WERI-Rb-1 (cell line): ENCODE data around the gene MSLN.

Experiments used
- DNase-seq: peaks from one replicate; pipeline ENCODE4 v3.0.0-alpha.2; 2020
- H3K27ac ChIP-seq: fragments of 250-450 bp; sonication (Bioruptor Pico); 2 replicates; pipeline ENCODE4 v1.5.1; 2020; ENCODE audit warnings: mild to moderate bottlenecking, moderate library complexity
- H3K27me3 ChIP-seq: fragments of 250-450 bp; sonication (Bioruptor Pico); 2 replicates; pipeline ENCODE4 v1.5.1; 2021; ENCODE audit warnings: mild to moderate bottlenecking, low read depth, moderate library complexity; ENCODE audit not compliant: insufficient read depth, severe bottlenecking
- H3K36me3 ChIP-seq: fragments of 250-450 bp; sonication (Bioruptor Pico); 2 replicates; pipeline ENCODE4 v1.5.1; 2020; ENCODE audit warnings: mild to moderate bottlenecking, moderate library complexity
- H3K4me3 ChIP-seq: 2 replicates; pipeline ENCODE4 v1.5.1; 2011; ENCODE audit warnings: low read depth, mild to moderate bottlenecking, control low read depth, low read length
- H3K9me3 ChIP-seq: fragments of 250-450 bp; sonication (Bioruptor Pico); 2 replicates; pipeline ENCODE4 v1.5.1; 2021; ENCODE audit warnings: mild to moderate bottlenecking, moderate library complexity; ENCODE audit not compliant: severe bottlenecking
- TF ChIP-seq, protein P1 (sequence below): IDR thresholded peaks from 2 replicates; pipeline ENCODE4 v1.5.1; 2011; ENCODE audit warnings: low read depth, mild to moderate bottlenecking, control low read depth, inconsistent platforms, low read length

The MSLN gene

DNA sequence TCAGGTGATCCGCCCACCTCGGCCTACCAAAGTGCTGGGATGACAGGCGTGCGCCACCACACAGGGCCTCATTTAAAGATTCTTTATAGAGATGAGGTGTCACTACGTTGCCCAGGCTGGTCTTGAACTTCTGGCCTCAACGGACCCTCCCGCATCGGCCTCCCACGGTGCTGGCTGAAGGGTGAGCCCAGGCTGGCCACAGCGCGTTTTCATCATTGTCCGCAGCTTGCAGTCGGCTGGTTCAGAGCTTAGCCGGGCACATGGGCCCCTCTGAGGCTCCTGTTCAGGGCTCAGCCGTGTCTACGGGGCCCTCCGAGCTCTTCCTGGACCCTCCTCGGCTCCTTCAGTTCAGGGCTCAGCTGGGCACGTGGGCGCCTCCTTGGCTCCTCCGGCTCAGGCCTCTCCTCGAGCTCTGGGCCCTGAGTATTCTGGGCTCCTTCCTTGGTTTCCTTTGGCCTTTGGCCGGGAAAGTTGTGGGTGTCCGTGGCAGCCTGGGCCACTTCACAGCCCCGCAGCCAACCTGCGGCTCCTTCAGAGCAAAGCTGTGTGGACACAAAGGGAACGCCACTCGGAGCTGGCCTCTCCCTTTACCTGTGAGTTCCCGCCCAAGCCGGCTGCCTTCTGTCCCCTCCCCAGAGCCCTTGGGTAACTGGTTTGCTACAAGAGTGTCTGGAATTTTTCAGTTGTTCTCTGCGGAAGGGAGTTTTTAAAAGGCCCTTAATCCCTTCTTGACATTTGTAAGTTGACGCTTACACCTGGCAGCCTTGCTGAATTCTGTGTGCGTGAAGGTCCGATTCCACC lies 1.2 kb upstream of the MSLN start:
- Histone ChIP-seq H3K4me3 (no peak overlapping the region), H3K27ac (no peak overlapping the region; the same call in 1 of the 2 replicates), H3K9me3 (no peaks in the 10 kb centered on the region), H3K36me3 (no peaks in the 10 kb centered on the region), H3K27me3 (no peaks in the 10 kb centered on the region)
- no peak for DNase-seq
- TF ChIP-seq, protein P1, sequence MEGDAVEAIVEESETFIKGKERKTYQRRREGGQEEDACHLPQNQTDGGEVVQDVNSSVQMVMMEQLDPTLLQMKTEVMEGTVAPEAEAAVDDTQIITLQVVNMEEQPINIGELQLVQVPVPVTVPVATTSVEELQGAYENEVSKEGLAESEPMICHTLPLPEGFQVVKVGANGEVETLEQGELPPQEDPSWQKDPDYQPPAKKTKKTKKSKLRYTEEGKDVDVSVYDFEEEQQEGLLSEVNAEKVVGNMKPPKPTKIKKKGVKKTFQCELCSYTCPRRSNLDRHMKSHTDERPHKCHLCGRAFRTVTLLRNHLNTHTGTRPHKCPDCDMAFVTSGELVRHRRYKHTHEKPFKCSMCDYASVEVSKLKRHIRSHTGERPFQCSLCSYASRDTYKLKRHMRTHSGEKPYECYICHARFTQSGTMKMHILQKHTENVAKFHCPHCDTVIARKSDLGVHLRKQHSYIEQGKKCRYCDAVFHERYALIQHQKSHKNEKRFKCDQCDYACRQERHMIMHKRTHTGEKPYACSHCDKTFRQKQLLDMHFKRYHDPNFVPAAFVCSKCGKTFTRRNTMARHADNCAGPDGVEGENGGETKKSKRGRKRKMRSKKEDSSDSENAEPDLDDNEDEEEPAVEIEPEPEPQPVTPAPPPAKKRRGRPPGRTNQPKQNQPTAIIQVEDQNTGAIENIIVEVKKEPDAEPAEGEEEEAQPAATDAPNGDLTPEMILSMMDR = no peak

DNA sequence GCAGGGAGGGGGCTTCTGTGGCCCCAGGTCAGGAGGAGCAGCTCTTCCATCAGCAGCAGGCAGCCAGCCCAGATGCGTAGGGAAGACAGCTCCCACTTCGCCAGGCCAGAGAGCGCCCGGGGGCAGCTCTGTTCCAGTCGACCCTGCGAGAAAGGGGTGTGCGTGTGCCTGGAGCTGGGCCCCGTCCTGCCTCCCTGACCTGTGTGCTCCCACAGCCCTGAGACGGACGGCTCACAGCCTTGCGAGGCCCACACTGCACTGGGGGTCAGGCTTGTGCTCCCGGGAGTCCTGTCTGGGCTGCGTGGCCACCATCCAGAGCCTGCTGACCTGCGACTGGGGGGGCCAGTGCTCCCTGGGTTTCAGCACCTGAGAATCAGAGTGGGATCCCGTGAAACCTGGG lies 469 bp upstream of the MSLN start:
- Histone ChIP-seq H3K27ac (no peak overlapping the region), H3K4me3 (no peak overlapping the region), H3K27me3 (no peaks in the 10 kb centered on the region), H3K9me3 (no peaks in the 10 kb centered on the region), H3K36me3 (no peaks in the 10 kb centered on the region)
- TF ChIP-seq, protein P1 = no peak
- no peak for DNase-seq

DNA sequence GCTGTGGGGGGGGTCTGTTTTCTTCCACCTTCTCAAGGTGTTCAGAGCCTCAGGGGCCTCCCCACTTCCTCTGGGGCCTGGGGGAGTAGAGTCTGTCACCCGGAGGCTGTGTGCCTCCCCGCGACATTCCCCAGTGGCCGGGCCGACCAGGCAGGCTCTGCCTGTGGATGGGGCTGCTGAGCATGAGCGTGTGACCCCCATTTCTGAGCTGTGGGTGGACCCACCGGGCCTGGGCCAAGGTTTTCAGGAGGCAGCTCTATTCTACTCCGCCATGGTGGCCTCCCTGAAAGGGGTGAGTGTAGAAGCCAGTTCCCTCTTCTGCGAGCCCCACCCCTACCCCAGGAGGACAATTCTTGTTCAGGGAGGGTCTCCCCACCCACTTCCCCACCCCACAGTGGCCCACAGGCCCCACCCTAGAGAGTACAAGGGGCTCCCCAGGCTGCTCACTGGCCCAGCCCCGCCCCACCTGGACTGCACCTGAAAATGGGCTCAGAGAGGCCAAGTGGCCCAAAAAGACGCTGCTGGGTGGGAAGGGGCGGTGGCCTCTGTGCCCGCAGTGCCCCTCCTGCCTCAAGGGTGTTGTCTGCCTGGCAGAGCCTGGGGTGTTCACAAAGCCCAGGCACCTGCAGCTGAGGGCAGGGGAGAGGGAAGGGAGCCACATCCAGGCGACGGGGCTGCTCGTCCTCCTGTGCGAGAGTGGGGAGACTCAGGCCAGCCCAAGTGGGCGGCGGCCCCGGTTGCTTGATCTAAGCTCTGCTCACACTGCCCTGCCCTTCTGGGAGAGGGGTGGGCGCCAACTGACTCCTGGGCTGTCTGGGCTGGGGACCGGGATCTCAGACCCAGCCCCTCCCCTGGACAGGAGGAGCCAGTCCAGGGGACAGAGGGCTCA lies 1.3 kb downstream of the MSLN start:
- TF ChIP-seq, protein P1 = no peak
- H3K9me3 ChIP-seq = no peaks in the 10 kb centered on the region
- no peaks in the 10 kb centered on the region for H3K36me3 ChIP-seq
- DNase-seq = peak; percentile 56
- no peak overlapping the region for H3K27ac ChIP-seq
- no peak overlapping the region for H3K4me3 ChIP-seq
- H3K27me3 ChIP-seq = no peaks in the 10 kb centered on the region

DNA sequence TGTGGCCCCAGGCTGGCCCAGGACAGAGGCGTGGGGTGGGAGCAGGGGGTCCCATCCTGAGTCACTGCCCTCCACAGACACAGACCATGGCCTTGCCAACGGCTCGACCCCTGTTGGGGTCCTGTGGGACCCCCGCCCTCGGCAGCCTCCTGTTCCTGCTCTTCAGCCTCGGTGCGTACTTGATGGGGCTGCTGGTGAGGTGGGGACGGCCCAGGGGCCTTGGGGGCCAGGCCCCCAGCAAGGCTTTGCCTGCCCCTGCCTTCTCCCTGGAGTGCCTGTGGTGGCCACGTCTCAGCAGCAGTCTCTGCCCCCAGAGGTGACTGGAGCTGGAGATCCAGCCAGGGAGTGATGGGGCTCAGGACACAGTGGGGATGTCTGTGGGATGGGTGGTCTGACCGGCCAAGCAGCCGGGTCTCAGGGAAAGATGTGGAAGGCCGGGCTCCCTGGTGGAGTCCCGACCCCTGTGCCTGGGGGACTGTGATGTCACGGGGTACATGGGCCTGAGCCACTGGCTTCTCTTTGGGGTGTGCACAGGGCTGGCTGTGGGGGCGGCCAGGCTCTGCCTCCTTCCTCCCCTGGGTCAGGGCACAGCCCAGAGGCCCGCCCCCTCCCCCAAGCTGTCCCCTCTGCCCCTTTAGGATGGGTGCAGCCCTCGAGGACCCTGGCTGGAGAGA lies 2.2 kb downstream of the MSLN start:
- Histone ChIP-seq H3K4me3 (no peak overlapping the region), H3K9me3 (no peaks in the 10 kb centered on the region), H3K27ac (no peak overlapping the region), H3K27me3 (no peaks in the 10 kb centered on the region), H3K36me3 (no peaks in the 10 kb centered on the region)
- TF ChIP-seq, protein P1 = no peak
- no peak for DNase-seq

DNA sequence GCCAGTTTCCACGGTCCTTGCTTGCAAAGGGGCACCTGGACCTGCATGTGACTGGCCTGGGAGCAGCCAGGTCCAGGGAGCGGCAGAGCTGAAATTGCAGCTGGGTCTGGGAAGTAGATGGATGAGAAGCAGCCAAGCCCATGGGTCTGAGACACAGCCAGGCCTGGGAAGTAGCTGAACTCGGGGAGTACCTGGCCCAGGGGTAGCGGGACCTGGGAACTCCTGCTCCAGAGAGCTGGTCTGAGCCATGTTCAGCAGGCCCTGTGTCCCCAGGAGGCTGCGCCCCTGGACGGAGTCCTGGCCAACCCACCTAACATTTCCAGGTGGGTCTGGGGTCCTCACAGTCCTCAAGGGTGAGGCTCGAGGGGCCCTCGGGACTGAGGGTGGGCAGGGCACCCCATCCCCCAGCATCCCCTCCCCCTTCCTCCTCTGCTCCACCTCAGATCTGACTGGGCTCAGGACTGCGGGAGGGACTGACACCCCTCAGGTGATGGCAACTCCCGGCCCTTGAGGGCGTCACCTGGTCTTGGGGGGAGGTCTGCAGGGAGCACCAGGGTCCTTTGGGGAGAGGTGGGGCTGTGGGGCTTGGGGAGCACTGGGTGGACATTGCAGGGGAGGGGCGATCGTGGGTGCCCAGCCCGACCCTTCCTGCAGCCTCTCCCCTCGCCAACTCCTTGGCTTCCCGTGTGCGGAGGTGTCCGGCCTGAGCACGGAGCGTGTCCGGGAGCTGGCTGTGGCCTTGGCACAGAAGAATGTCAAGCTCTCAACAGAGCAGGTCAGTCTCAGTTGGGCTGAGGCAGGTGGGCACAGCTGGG lies 3.0 kb downstream of the MSLN start:
- Histone ChIP-seq H3K27me3 (no peaks in the 10 kb centered on the region), H3K9me3 (no peaks in the 10 kb centered on the region), H3K27ac (no peak overlapping the region), H3K36me3 (no peaks in the 10 kb centered on the region), H3K4me3 (no peak overlapping the region)
- no peak for DNase-seq
- TF ChIP-seq, protein P1 = no peak
